ENCODE results near the gene POGLUT3. TPM values are rescaled to one million over a fixed set of nuclear protein-coding genes. Genes with fewer than 3 reads are reported as not detected.

Gene POGLUT3
- total RNA-seq, 1 donor from 2014 or later = 30.9 TPM

- Mint-ChIP-seq H3K36me3 (ENCODE audit: low read depth) (peaks cover 3% of the 10 kb centered on the region), H3K9me3 (peaks cover 5% of the 10 kb centered on the region), H3K27me3 (ENCODE audit: low read depth) (no peaks in the 10 kb centered on the region), H3K4me3 (no peak overlapping the region), H3K4me1 (no peaks in the 10 kb centered on the region), H3K27ac (ENCODE audit: unreplicated experiment) (no peak overlapping the region)
- no peak for TF ChIP-seq CTCF (conservative IDR thresholded peaks at IDR 0.05)
- DNase-seq (ENCODE audit: low read depth, low spot score) = no peak
Measured at GRCh38 chr11:108512708-108513107, 14.5 kb upstream of the POGLUT3 start.

- Mint-ChIP-seq H3K4me1 (no peaks in the 10 kb centered on the region), H3K9me3 (peaks cover 5% of the 10 kb centered on the region), H3K27me3 (ENCODE audit: low read depth) (no peaks in the 10 kb centered on the region), H3K4me3 (no peak overlapping the region), H3K36me3 (ENCODE audit: low read depth) (peaks cover 3% of the 10 kb centered on the region), H3K27ac (ENCODE audit: unreplicated experiment) (no peak overlapping the region)
- TF ChIP-seq CTCF (conservative IDR thresholded peaks at IDR 0.05) = no peak
- no peak for DNase-seq (ENCODE audit: low read depth, low spot score)
Measured at GRCh38 chr11:108511851-108512474, 13.8 kb upstream of the POGLUT3 start.

GRCh38 chr11:108508653-108509593 lies 10.7 kb upstream of the POGLUT3 start:
- Mint-ChIP-seq H3K4me1 (no peaks in the 10 kb centered on the region), H3K27ac (ENCODE audit: unreplicated experiment) (no peak overlapping the region), H3K4me3 (no peak overlapping the region), H3K9me3 (peaks cover 5% of the 10 kb centered on the region), H3K27me3 (ENCODE audit: low read depth) (no peaks in the 10 kb centered on the region), H3K36me3 (ENCODE audit: low read depth) (peaks cover 3% of the 10 kb centered on the region)
- TF ChIP-seq CTCF (conservative IDR thresholded peaks at IDR 0.05) = no peak
- DNase-seq (ENCODE audit: low read depth, low spot score) = no peak

GRCh38 chr11:108501396-108501795 lies 3.2 kb upstream of the POGLUT3 start:
- H3K27me3 Mint-ChIP-seq (ENCODE audit: low read depth) = no peaks in the 10 kb centered on the region
- no peaks in the 10 kb centered on the region for H3K9me3 Mint-ChIP-seq
- no peak for TF ChIP-seq CTCF (conservative IDR thresholded peaks at IDR 0.05)
- H3K36me3 Mint-ChIP-seq (ENCODE audit: low read depth) = no peaks in the 10 kb centered on the region
- H3K4me1 Mint-ChIP-seq = peaks cover 15% of the 10 kb centered on the region
- DNase-seq (ENCODE audit: low read depth, low spot score) = no peak
- no peak overlapping the region for H3K4me3 Mint-ChIP-seq
- H3K27ac Mint-ChIP-seq (ENCODE audit: unreplicated experiment) = no peak overlapping the region

- Mint-ChIP-seq H3K27ac (ENCODE audit: unreplicated experiment) (no peak overlapping the region), H3K9me3 (no peaks in the 10 kb centered on the region), H3K36me3 (ENCODE audit: low read depth) (no peaks in the 10 kb centered on the region), H3K4me1 (peaks cover 19% of the 10 kb centered on the region), H3K27me3 (ENCODE audit: low read depth) (no peaks in the 10 kb centered on the region), H3K4me3 (peak overlapping the region; percentile 77)
- no peak for DNase-seq (ENCODE audit: low read depth, low spot score)
- no peak for TF ChIP-seq CTCF (conservative IDR thresholded peaks at IDR 0.05)
Measured at GRCh38 chr11:108500721-108501120, 2.5 kb upstream of the POGLUT3 start.
